Neural progenitor cell (in vitro differentiated cells): ENCODE results near the gene SPEM1. TPM values are rescaled to one million over a fixed set of nuclear protein-coding genes. Genes with fewer than 3 reads are reported as not detected.
A peak's percentile ranks its signal among the peaks of the same experiment; 100 is the strongest.

Experiments
- DNase-seq: peaks from one replicate; pipeline ENCODE4 v3.0.0-alpha.2; 2016; ENCODE audit warnings: low spot score
- H2AFZ ChIP-seq: fragments of 200-600 bp; sonication (generic); replicated peaks from 2 replicates; pipeline ENCODE4 v1.6.1; 2016; ENCODE audit warnings: antibody characterized with exemption
- H3F3A ChIP-seq: fragments of 200-600 bp; sonication (generic); 2 replicates; pipeline ENCODE4 v1.6.1; 2016; ENCODE audit warnings: antibody characterized with exemption, low read depth
- H3K27ac ChIP-seq: fragments of 200-600 bp; sonication (generic); 2 replicates; pipeline ENCODE4 v1.5.1; 2016; ENCODE audit warnings: mild to moderate bottlenecking
- H3K27me3 ChIP-seq: fragments of 200-600 bp; sonication (generic); 2 replicates; pipeline ENCODE4 v1.6.1; 2016; ENCODE audit warnings: mild to moderate bottlenecking, moderate library complexity
- H3K36me3 ChIP-seq: fragments of 200-600 bp; sonication (generic); 2 replicates; pipeline ENCODE4 v1.5.1; 2016
- H3K4me1 ChIP-seq: fragments of 200-600 bp; sonication (generic); 2 replicates; pipeline ENCODE4 v1.6.1; 2016; ENCODE audit warnings: mixed run types
- H3K4me2 ChIP-seq: fragments of 200-600 bp; sonication (generic); 2 replicates; pipeline ENCODE4 v1.6.1; 2016
- H3K4me3 ChIP-seq: fragments of 200-600 bp; sonication (generic); 2 replicates; pipeline ENCODE4 v1.5.1; 2016
- H3K79me2 ChIP-seq: fragments of 200-600 bp; sonication (generic); 2 replicates; pipeline ENCODE4 v1.6.1; 2016; ENCODE audit warnings: low read depth
- H3K9ac ChIP-seq: fragments of 200-600 bp; sonication (generic); 2 replicates; pipeline ENCODE4 v1.6.1; 2016
- H3K9me3 ChIP-seq: fragments of 200-600 bp; sonication (generic); 2 replicates; pipeline ENCODE4 v1.5.1; 2016; ENCODE audit warnings: low read depth
- H4K20me1 ChIP-seq: fragments of 200-600 bp; sonication (generic); 2 replicates; pipeline ENCODE4 v1.6.1; 2016; ENCODE audit warnings: low read depth
- H3K27ac Mint-ChIP-seq: 3 replicates; pipeline ENCODE4 v1.8.0; 2021; ENCODE audit warnings: mixed read lengths
- H3K27me3 Mint-ChIP-seq: 2 replicates; pipeline ENCODE4 v1.8.0; 2022; ENCODE audit warnings: low read depth, mild to moderate bottlenecking, inconsistent platforms, moderate library complexity, mixed read lengths; ENCODE audit not compliant: insufficient read depth
- H3K36me3 Mint-ChIP-seq: 3 replicates; pipeline ENCODE4 v1.8.0; 2021; ENCODE audit warnings: mixed read lengths
- H3K4me1 Mint-ChIP-seq: 3 replicates; pipeline ENCODE4 v1.8.0; 2021; ENCODE audit warnings: mixed read lengths
- H3K4me3 Mint-ChIP-seq: 3 replicates; pipeline ENCODE4 v1.8.0; 2021; ENCODE audit warnings: mild to moderate bottlenecking, moderate library complexity, mixed read lengths
- H3K9me3 Mint-ChIP-seq: 3 replicates; pipeline ENCODE4 v1.8.0; 2020; ENCODE audit warnings: mixed read lengths
- CTCF ChIP-seq: fragments of 200-600 bp; sonication (generic); IDR thresholded peaks from 2 replicates; pipeline ENCODE4 v1.5.1; 2017; ENCODE audit warnings: antibody characterized with exemption, mild to moderate bottlenecking
- EZH2 ChIP-seq: fragments of 200-600 bp; sonication (generic); IDR thresholded peaks from 2 replicates; pipeline ENCODE4 v1.6.1; 2017; ENCODE audit warnings: antibody characterized with exemption, mild to moderate bottlenecking, moderate library complexity
- EZH2phosphoT487 ChIP-seq: fragments of 200-600 bp; sonication (generic); IDR thresholded peaks from 2 replicates; pipeline ENCODE4 v1.6.1; 2017; ENCODE audit warnings: antibody characterized with exemption
- total RNA-seq: library from RNA; depleted of rRNA; stranded (reverse); fragments of >200 nt; gene quantifications from 2 replicates; pipeline ENCODE4 v1.2.3, GENCODE V29; 2015; ENCODE audit warnings: low replicate concordance

Gene SPEM1
- total RNA-seq, 1 donor from 2014 or later: not detected

- Mint-ChIP-seq H3K27me3 (peaks cover 13% of the 10 kb centered on the region), H3K9me3 (no peaks in the 10 kb centered on the region), H3K4me1 (peaks cover 41% of the 10 kb centered on the region), H3K27ac (no peak within 1 kb of the TSS), H3K36me3 (peaks cover 21% of the 10 kb centered on the region), H3K4me3 (peak within 1 kb of the TSS; percentile 79)
- H3K36me3 ChIP-seq: peaks cover 5% of the 10 kb centered on the region
- no peak within 1 kb of the TSS for H2AFZ ChIP-seq
- peaks cover 36% of the 10 kb centered on the region for H3F3A ChIP-seq
- H3K9me3 ChIP-seq: no peaks in the 10 kb centered on the region
- no peak within 1 kb of the TSS for H3K9ac ChIP-seq
- TF ChIP-seq EZH2phosphoT487 (no peak), EZH2 (no peak), CTCF (no peak)
- H3K79me2 ChIP-seq: peaks cover 37% of the 10 kb centered on the region
- H3K4me2 ChIP-seq: peak within 1 kb of the TSS; percentile 100
- peaks cover 58% of the 10 kb centered on the region for H4K20me1 ChIP-seq
- no peak within 1 kb of the TSS for H3K27ac ChIP-seq
- DNase-seq: no peak
- H3K27me3 ChIP-seq: no peaks in the 10 kb centered on the region
- peak within 1 kb of the TSS; percentile 97 for H3K4me3 ChIP-seq
- H3K4me1 ChIP-seq: peaks cover 21% of the 10 kb centered on the region
These were observed 12.5 kb upstream of the SPEM1 start, which contains the start of gene NLGN2 for GRCh38 chr17:7407485-7408251. Gene NLGN2, plus strand, starts transcription at chr17:7407845. Its CDS starts 411 bp downstream, at chr17:7408256.

- peaks cover 12% of the 10 kb centered on the region for H3K27me3 Mint-ChIP-seq
- Histone ChIP-seq H3K27me3 (no peaks in the 10 kb centered on the region), H3K9me3 (no peaks in the 10 kb centered on the region), H3K27ac (no peak overlapping the region), H3K4me3 (no peak overlapping the region), H4K20me1 (peaks cover 60% of the 10 kb centered on the region), H3K79me2 (peaks cover 33% of the 10 kb centered on the region), H3K9ac (no peak overlapping the region), H2AFZ (no peak overlapping the region), H3K4me1 (peaks cover 19% of the 10 kb centered on the region), H3K36me3 (peaks cover 8% of the 10 kb centered on the region), H3F3A (peaks cover 30% of the 10 kb centered on the region), H3K4me2 (no peak overlapping the region)
- no peak overlapping the region for H3K27ac Mint-ChIP-seq
- DNase-seq: no peak
- peaks cover 21% of the 10 kb centered on the region for H3K36me3 Mint-ChIP-seq
- H3K9me3 Mint-ChIP-seq: no peaks in the 10 kb centered on the region
- H3K4me3 Mint-ChIP-seq: no peak overlapping the region
- H3K4me1 Mint-ChIP-seq: peaks cover 41% of the 10 kb centered on the region
- no peak for TF ChIP-seq EZH2
- TF ChIP-seq EZH2phosphoT487: no peak
- no peak for TF ChIP-seq CTCF
These were observed 11.8 kb upstream of the SPEM1 start for GRCh38 chr17:7408252-7408727.

GRCh38 chr17:7408863-7409262, 11.3 kb upstream of the SPEM1 start:
- peak overlapping the region; percentile 54 for H3K27ac Mint-ChIP-seq
- H3K9me3 ChIP-seq: no peaks in the 10 kb centered on the region
- peaks cover 8% of the 10 kb centered on the region for H3K36me3 ChIP-seq
- H3F3A ChIP-seq: peaks cover 24% of the 10 kb centered on the region
- H3K4me1 Mint-ChIP-seq: peaks cover 41% of the 10 kb centered on the region
- H3K4me3 Mint-ChIP-seq: peak overlapping the region; percentile 49
- peaks cover 21% of the 10 kb centered on the region for H3K36me3 Mint-ChIP-seq
- H3K79me2 ChIP-seq: peaks cover 33% of the 10 kb centered on the region
- H3K27me3 ChIP-seq: no peaks in the 10 kb centered on the region
- H3K27me3 Mint-ChIP-seq: peaks cover 12% of the 10 kb centered on the region
- H4K20me1 ChIP-seq: peaks cover 63% of the 10 kb centered on the region
- no peak for DNase-seq
- no peak overlapping the region for H3K4me3 ChIP-seq
- H3K4me1 ChIP-seq: peaks cover 19% of the 10 kb centered on the region
- no peak overlapping the region for H3K9ac ChIP-seq
- no peak overlapping the region for H3K27ac ChIP-seq
- H2AFZ ChIP-seq: no peak overlapping the region
- no peak for TF ChIP-seq CTCF
- TF ChIP-seq EZH2: no peak
- no peak for TF ChIP-seq EZH2phosphoT487
- H3K9me3 Mint-ChIP-seq: no peaks in the 10 kb centered on the region
- H3K4me2 ChIP-seq: no peak overlapping the region
